Endothelial cell of umbilical vein (primary cell): ENCODE data around the gene CNKSR3. TPM values are rescaled to one million over a fixed set of nuclear protein-coding genes. Genes with fewer than 3 reads are reported as not detected.

ENCODE experiments used
- BruUV-seq: library from RNA; stranded (reverse); fragments of 400-500 nt; replicated peaks from 2 replicates; lab custom pipeline; 2021; lab: Mats Ljungman, UMichigan
- CTCF ChIA-PET: fragments of 300-600, 350-600 bp; sonication (Branson Sonifier 250); formaldehyde crosslinking; loops from one replicate; lab custom pipeline; 2021; ENCODE audit warnings: antibody characterized with exemption, inconsistent platforms; lab: Charles Lee
- POLR2A ChIA-PET: fragments of 300-600, 350-600 bp; sonication (Branson Sonifier 250); formaldehyde crosslinking; loops from one replicate; lab custom pipeline; 2021; ENCODE audit warnings: antibody characterized with exemption, inconsistent platforms; lab: Charles Lee
- DNase-seq: peaks from one replicate; pipeline ENCODE4 v3.0.0-alpha.2; 2011; ENCODE audit warnings: low read depth, low spot score
- FAIRE-seq: peaks from 2 replicates; lab custom pipeline; 2011; peaks lifted over from hg19 to GRCh38; lab: Jason Lieb, UNC
- H2AFZ ChIP-seq: 2 replicates; pipeline ENCODE4 v1.6.0; 2012; ENCODE audit warnings: low read depth, low read length, control low read depth, inconsistent platforms
- H3K27ac ChIP-seq: 2 replicates; pipeline ENCODE4 v1.5.1; 2011; ENCODE audit warnings: low read depth, mild to moderate bottlenecking, control low read depth, low read length, moderate library complexity; ENCODE audit not compliant: insufficient read depth
- H3K27me3 ChIP-seq, 2 experiments: 2 replicates each; pipeline versions ENCODE4 v1.6.0 to v1.6.1; 2011; ENCODE audit warnings: low read length in 2 of 2, mixed read lengths in 1 of 2; ENCODE audit not compliant: control insufficient read depth in 2 of 2, insufficient read depth in 2 of 2
- H3K36me3 ChIP-seq, 2 experiments: 2 replicates in 1 of 2; 3 replicates in 1 of 2; pipeline ENCODE4 v1.5.1; 2011; ENCODE audit warnings: low read length in 2 of 2, mild to moderate bottlenecking in 1 of 2, moderate library complexity in 1 of 2; ENCODE audit not compliant: control insufficient read depth in 2 of 2, insufficient read depth in 2 of 2; ENCODE audit errors: extremely low read depth in 1 of 2
- H3K4me1 ChIP-seq: 3 replicates; pipeline ENCODE4 v1.5.1; 2011; ENCODE audit warnings: mild to moderate bottlenecking, low read length; ENCODE audit not compliant: control insufficient read depth, insufficient read depth; ENCODE audit errors: extremely low read depth
- H3K4me2 ChIP-seq: 2 replicates; pipeline ENCODE4 v1.6.1; 2011; ENCODE audit warnings: low read length, control low read depth, mixed read lengths; ENCODE audit not compliant: insufficient read depth
- H3K4me3 ChIP-seq, 3 experiments: fragments of 200-600 bp in 1 of 3; sonication (generic), shearing (Covaris generic) in 1 of 3; replicated peaks in 1 of 3; 2 replicates each; pipeline ENCODE4 v1.5.1; 2011 to 2016; ENCODE audit warnings: control low read depth in 3 of 3, low read length in 3 of 3, mild to moderate bottlenecking in 2 of 3, inconsistent platforms in 1 of 3, low read depth in 1 of 3, moderate library complexity in 1 of 3; ENCODE audit not compliant: insufficient read depth in 1 of 3
- H3K79me2 ChIP-seq: 2 replicates; pipeline ENCODE4 v1.6.0; 2012; ENCODE audit warnings: low read length, inconsistent platforms; ENCODE audit not compliant: control insufficient read depth, insufficient read depth
- H3K9ac ChIP-seq: replicated peaks from 2 replicates; pipeline ENCODE3; 2011; ENCODE audit warnings: low read length, control low read depth; ENCODE audit not compliant: insufficient read depth; ENCODE audit errors: extremely low read depth
- H3K9me1 ChIP-seq: replicated peaks from 3 replicates; pipeline ENCODE4 v1.6.0; 2011; ENCODE audit warnings: mild to moderate bottlenecking, low read length; ENCODE audit not compliant: control insufficient read depth, insufficient read depth; ENCODE audit errors: extremely low read depth
- H3K9me3 ChIP-seq: replicated peaks from 2 replicates; pipeline ENCODE4 v1.5.1; 2012; ENCODE audit warnings: low read length, inconsistent platforms; ENCODE audit not compliant: control insufficient read depth, insufficient read depth
- H4K20me1 ChIP-seq: replicated peaks from 2 replicates; pipeline ENCODE3; 2011; ENCODE audit warnings: mild to moderate bottlenecking, low read length; ENCODE audit not compliant: control insufficient read depth, insufficient read depth; ENCODE audit errors: extremely low read depth
- CTCF ChIP-seq, 2 donors: IDR thresholded peaks; 1 replicate in 1 of 2; 2 replicates in 1 of 2; pipeline ENCODE4 v1.5.1; 2011; ENCODE audit warnings: low read length in 2 of 2, mild to moderate bottlenecking in 2 of 2, moderate library complexity in 2 of 2, control low read depth in 1 of 2, inconsistent platforms in 1 of 2, low read depth in 1 of 2; ENCODE audit not compliant: insufficient read depth in 1 of 2; ENCODE audit errors: extremely low read depth in 1 of 2
- EZH2 ChIP-seq: IDR thresholded peaks from 2 replicates; pipeline ENCODE4 v1.6.1; 2012; ENCODE audit warnings: borderline replicate concordance, low read depth, mild to moderate bottlenecking, moderate library complexity, low read length, inconsistent platforms; ENCODE audit not compliant: severe bottlenecking
- FOS ChIP-seq: IDR thresholded peaks from 2 replicates; pipeline ENCODE4 v1.6.1; 2011; ENCODE audit warnings: mild to moderate bottlenecking, low read length, moderate library complexity, borderline replicate concordance; ENCODE audit not compliant: insufficient read depth
- GATA2 ChIP-seq: IDR thresholded peaks from 2 replicates; pipeline ENCODE4 v1.7.0; 2011; ENCODE audit warnings: low read depth, mild to moderate bottlenecking, moderate library complexity, mixed read lengths, low read length; ENCODE audit not compliant: insufficient read length, insufficient read depth
- JUN ChIP-seq: IDR thresholded peaks from 2 replicates; pipeline ENCODE4 v1.6.1; 2011; ENCODE audit warnings: borderline replicate concordance, low read depth; ENCODE audit not compliant: insufficient read length, insufficient read depth
- MAX ChIP-seq: IDR thresholded peaks from 2 replicates; pipeline ENCODE4 v1.6.1; 2011; ENCODE audit not compliant: insufficient read depth, insufficient read length
- MYC ChIP-seq: IDR thresholded peaks from one replicate; pipeline ENCODE4 v1.6.1; 2011; ENCODE audit warnings: mild to moderate bottlenecking, low read depth, low read length
- POLR2A ChIP-seq: IDR thresholded peaks from 2 replicates; pipeline ENCODE4 v1.6.1; 2012; ENCODE audit warnings: low read depth, mild to moderate bottlenecking, control low read depth, low read length
- POLR2AphosphoS5 ChIP-seq: IDR thresholded peaks from 2 replicates; pipeline ENCODE4 v1.6.1; 2012; ENCODE audit warnings: low read depth, mild to moderate bottlenecking, control low read depth, low read length, moderate library complexity; ENCODE audit not compliant: insufficient read depth
- dilution Hi-C: fragments of 300-500 bp; cut with MboI; formaldehyde crosslinking; loops from one replicate; pipeline ENCODE4 v1.15.0; 2019; ENCODE audit warnings: low sequenced_read_pairs; ENCODE audit not compliant: extremely low pct_ligation_motif_present
- intact Hi-C: fragments of 100-400 bp; cut with micrococcal nuclease; formaldehyde crosslinking; loops from one replicate; pipeline ENCODE4 v1.10.0; 2022
- polyA plus RNA-seq, 4 experiments: library from polyadenylated mRNA; depleted of rRNA in 3 of 4; stranded (reverse) in 3 of 4; unstranded in 1 of 4; fragments of >200 nt; gene quantifications; 2 replicates each; pipeline versions ENCODE4 v1.2.1 to v1.2.3, GENCODE V29; 2011 to 2012; ENCODE audit warnings: missing spikeins in 1 of 4
- total RNA-seq: library from RNA; stranded (reverse); gene quantifications from 2 replicates; pipeline ENCODE4 v1.2.3, GENCODE V29; 2021

CNKSR3 gene
- total and polyA plus RNA-seq, 2 donors (not counting 3 experiments of a cell fraction or from before 2014, with no cell fraction given), result 2.3 to 15.6 TPM

GRCh38 chr6:154499855-154500589 is 10.5 kb downstream of the CNKSR3 start:
- Histone ChIP-seq H3K27me3 (no peaks in the 10 kb centered on the region), H3K9me3 (no peaks in the 10 kb centered on the region), H3K9me1 (no peaks in the 10 kb centered on the region), H3K36me3 (no peaks in the 10 kb centered on the region), H3K79me2 (no peaks in the 10 kb centered on the region), H3K4me3 (no peak overlapping the region), H3K27ac (peak overlapping the region; percentile 19), H3K4me1 (peaks cover 19% of the 10 kb centered on the region), H4K20me1 (no peaks in the 10 kb centered on the region), H3K9ac (no peak overlapping the region), H3K4me2 (peak overlapping the region; percentile 25), H2AFZ (no peak overlapping the region)
- peak; percentile 78 for FAIRE-seq
- DNase-seq, result peak; percentile 87
- POLR2A ChIA-PET, result interaction anchor here (0.6 to 1.0 kb wide), 4 partner anchors 10 to 411 kb away, joined by 3 to 6 read pairs (median 4); partner anchors contain the start of gene CNKSR3
- dilution Hi-C loops (no loop called here), intact Hi-C loops (loop anchor here (1.0 to 2.0 kb wide), 2 partner anchors 52 to 345 kb away; no protein-coding TSS in a partner anchor)
- TF ChIP-seq MAX, result no peak
- no peak for TF ChIP-seq CTCF (IDR thresholded peaks at IDR 0.05; ENCODE audit: extremely low read depth in 1 of 2, insufficient read depth in 1 of 2, low read depth in 1 of 2, low read length in 2 of 2)
- no peak for TF ChIP-seq POLR2A
- peak; percentile 53 for TF ChIP-seq JUN
- peak; percentile 82 for TF ChIP-seq GATA2
- TF ChIP-seq EZH2, result no peak
- peak; percentile 72 for TF ChIP-seq POLR2AphosphoS5
- peak; percentile 81 for TF ChIP-seq FOS
- no peak for TF ChIP-seq MYC
- CTCF ChIA-PET, result interaction anchor here (0.7 to 4.3 kb wide), 55 partner anchors 8 to 346 kb away, joined by 3 to 62 read pairs (median 4); partner anchors contain the start of gene CNKSR3
- BruUV-seq, result no TSS peak
